PC-9 (cell line): ENCODE data around the gene TMEM260.

ENCODE experiments used
- CTCF ChIP-seq: fragments of 200-600 bp; sonication (generic); conservative IDR thresholded peaks from 2 replicates; pipeline ENCODE4 v1.6.1; 2017; ENCODE audit warnings: mixed run types, antibody characterized with exemption, mild to moderate bottlenecking, moderate library complexity
- EZH2 ChIP-seq: fragments of 200-600 bp; sonication (generic); IDR thresholded peaks from 2 replicates; pipeline ENCODE4 v1.8.0; 2017; ENCODE audit warnings: antibody characterized with exemption, low read depth

DNA sequence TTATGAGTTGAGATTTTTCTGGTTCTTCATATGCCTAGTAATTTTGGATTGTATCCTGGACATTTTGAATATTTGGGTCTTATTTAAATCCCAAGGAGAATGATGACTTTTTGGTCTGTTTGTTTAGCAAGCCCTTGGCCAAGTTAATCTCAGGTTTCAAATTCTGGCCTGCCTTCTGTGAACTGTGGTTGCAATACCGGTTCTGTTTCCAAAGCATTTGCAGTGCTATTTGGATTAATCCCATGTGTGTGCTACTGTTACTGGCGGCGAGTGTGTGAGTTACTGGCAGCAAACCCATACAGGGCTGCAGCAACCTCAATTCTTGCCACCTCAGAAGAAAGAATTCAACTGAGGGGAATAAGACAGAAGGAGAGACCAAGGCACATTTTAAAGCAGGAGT, 51.1 kb downstream of the TMEM260 start:
- TF ChIP-seq EZH2 (no peak), CTCF (no peak)
